Measurements from ENCODE around the gene AHDC1. TPM values are rescaled to one million over a fixed set of nuclear protein-coding genes. Genes with fewer than 3 reads are reported as not detected.

AHDC1 gene
- total RNA-seq, 1 donor from 2014 or later, result 50.1 TPM

GRCh38 chr1:27485363-27485762, 118.6 kb downstream of the AHDC1 start:
- Mint-ChIP-seq H3K36me3 (ENCODE audit: low read depth) (no peaks in the 10 kb centered on the region), H3K27ac (ENCODE audit: unreplicated experiment) (no peak overlapping the region), H3K9me3 (no peaks in the 10 kb centered on the region), H3K4me1 (peaks cover 34% of the 10 kb centered on the region), H3K27me3 (ENCODE audit: low read depth) (no peaks in the 10 kb centered on the region), H3K4me3 (no peak overlapping the region)
- TF ChIP-seq, protein P1, sequence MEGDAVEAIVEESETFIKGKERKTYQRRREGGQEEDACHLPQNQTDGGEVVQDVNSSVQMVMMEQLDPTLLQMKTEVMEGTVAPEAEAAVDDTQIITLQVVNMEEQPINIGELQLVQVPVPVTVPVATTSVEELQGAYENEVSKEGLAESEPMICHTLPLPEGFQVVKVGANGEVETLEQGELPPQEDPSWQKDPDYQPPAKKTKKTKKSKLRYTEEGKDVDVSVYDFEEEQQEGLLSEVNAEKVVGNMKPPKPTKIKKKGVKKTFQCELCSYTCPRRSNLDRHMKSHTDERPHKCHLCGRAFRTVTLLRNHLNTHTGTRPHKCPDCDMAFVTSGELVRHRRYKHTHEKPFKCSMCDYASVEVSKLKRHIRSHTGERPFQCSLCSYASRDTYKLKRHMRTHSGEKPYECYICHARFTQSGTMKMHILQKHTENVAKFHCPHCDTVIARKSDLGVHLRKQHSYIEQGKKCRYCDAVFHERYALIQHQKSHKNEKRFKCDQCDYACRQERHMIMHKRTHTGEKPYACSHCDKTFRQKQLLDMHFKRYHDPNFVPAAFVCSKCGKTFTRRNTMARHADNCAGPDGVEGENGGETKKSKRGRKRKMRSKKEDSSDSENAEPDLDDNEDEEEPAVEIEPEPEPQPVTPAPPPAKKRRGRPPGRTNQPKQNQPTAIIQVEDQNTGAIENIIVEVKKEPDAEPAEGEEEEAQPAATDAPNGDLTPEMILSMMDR (conservative IDR thresholded peaks at IDR 0.05), result no peak
- no peak for DNase-seq (ENCODE audit: low read depth, low spot score)

Other genes starting within 250 kb of the AHDC1 start
- gene MAP3K6, start 237.2 kb downstream of the AHDC1 start, total RNA-seq, result 12.9 and 13.6 TPM in 2 replicates
- not detected in 2 replicates for gene FCN3, start 229.3 kb downstream of the AHDC1 start, total RNA-seq
- gene CD164L2, start 220.8 kb downstream of the AHDC1 start, total RNA-seq, result not detected in 2 replicates
- 6.1 and 7.0 TPM in 2 replicates for gene GPR3, start 211.5 kb downstream of the AHDC1 start, total RNA-seq
- gene WASF2, start 114.0 kb downstream of the AHDC1 start, total RNA-seq, result 81.9 and 83.1 TPM in 2 replicates
- gene FGR, start 31.0 kb upstream of the AHDC1 start, total RNA-seq, result not detected in 2 replicates
- 15.2 and 16.6 TPM in 2 replicates for gene IFI6, start 68.0 kb upstream of the AHDC1 start, total RNA-seq
- 12.4 and 13.8 TPM in 2 replicates for gene FAM76A, start 121.8 kb upstream of the AHDC1 start, total RNA-seq
- gene STX12, start 169.1 kb upstream of the AHDC1 start, total RNA-seq, result 26.5 and 26.9 TPM in 2 replicates
- gene PPP1R8, start 226.6 kb upstream of the AHDC1 start, total RNA-seq, result 66.1 and 70.4 TPM in 2 replicates

All from neural crest cell (in vitro differentiated cells).